HUDEP-2 (cell line): ENCODE data around the gene CCDC124.
"Not testable (repeated sequence)": the region's sequence is repeated elsewhere in the genome, so short reads cannot be mapped to it uniquely, and the experiment has no call there.

Experiments used
- DNase-seq, 76 experiments: peaks; one replicate each; lab custom pipeline; 2025; ENCODE audit not compliant: unreplicated experiment in 76 of 76; lab: John Stamatoyannopoulos, UW

CCDC124 gene, protein sequence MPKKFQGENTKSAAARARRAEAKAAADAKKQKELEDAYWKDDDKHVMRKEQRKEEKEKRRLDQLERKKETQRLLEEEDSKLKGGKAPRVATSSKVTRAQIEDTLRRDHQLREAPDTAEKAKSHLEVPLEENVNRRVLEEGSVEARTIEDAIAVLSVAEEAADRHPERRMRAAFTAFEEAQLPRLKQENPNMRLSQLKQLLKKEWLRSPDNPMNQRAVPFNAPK

DNA sequence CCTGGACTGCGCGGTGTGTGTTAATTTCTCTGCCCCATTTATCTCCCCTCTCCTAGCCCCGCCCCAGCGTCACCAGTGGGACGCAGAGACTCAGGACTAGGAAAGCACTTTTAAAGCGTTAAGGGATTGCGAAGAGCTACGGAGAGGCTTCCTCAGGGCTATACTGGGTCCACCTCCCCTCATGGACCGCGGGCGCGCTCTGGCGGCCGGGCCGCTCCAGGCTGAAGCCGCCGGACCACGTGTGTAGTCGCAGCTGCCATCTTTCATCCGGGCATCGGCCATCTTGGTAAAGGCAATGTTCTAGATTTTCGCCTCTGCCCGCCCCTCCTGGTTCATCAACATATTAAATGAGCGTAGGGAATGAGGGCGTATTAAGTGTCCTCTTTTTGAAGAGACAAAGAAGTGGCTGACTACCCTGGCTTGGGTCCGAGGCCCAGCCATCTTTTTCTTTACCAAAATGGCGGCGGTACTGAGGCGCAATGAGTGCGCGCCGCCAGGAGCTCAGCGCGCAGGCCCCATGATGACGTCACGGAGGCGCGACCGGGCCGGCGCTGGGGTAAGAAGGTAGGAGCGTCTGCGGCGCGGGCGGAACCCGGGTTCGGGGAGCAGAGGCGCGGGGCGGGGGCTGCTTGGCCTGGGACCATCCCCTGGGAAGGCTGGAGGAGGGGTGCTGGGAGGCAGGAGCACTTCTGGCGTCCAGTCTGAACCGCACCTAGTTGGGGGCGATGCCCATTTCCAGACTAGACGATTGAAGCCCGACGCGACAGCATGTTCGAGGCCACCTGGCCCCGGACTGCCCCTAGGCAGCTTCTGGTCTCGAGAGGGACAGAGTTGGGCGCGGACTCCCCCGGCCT lies at the start of gene CCDC124:
TSS of gene CCDC124 (plus strand) at position 531 of the 854 bp plus-strand sequence. CDS start 3,406 bp downstream, outside the sequence.
- peak in 75 of 76 experiments; percentile 52 to 99 (median 91) for DNase-seq

- no peak for DNase-seq
These were observed 49.0 kb upstream of the CCDC124 start for GRCh38 chr19:17883627-17884410.

- DNase-seq, result no peak
These were observed 46.3 kb upstream of the CCDC124 start for GRCh38 chr19:17886515-17886914.

DNA sequence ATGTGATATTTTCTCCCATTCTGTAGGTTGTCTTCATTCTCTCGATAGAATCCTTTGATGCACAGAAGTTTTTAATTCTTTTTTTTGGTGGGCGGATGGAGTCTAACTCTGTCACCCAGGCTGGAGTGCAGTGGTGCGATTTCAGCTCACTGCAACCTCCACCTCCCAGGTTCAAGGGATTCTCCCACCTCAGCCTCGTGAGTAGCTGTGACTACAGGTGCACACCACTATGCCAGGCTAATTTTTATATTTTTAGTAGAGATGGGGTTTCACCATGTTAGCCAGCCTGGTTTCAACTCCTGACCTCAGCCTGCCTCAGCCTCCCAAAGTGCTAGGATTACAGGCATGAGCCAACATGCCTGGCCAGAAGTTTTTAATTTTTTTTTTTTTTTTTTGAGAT lies 45.6 kb upstream of the CCDC124 start:
- not testable (repeated sequence) for DNase-seq

DNA sequence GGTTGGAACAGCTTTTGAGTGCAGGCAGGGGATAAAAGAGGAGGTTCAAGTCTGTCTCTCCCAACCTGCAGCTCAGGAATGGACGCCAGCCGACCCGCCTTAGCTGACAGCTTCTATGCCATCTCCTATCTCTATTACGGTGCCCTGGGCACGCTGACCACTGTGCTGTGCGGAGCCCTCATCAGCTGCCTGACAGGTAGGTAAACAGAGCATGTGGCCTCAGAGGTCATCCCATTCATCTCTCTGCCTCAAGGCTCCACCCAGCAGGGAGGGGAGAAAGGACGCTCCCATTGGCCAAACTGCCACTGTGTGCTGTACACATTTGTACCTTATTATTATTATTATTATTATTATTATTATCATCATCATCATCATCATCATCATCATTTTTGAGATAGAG lies 44.6 kb upstream of the CCDC124 start:
- DNase-seq, result no peak

GRCh38 chr19:17889609-17890214 lies 43.1 kb upstream of the CCDC124 start:
- DNase-seq, result peak in 23 of 76 experiments; percentile 7 to 38 (median 19)

- no peak for DNase-seq
These were observed 39.0 kb upstream of the CCDC124 start for GRCh38 chr19:17893766-17894165.

- no peak for DNase-seq
These were observed 30.1 kb upstream of the CCDC124 start for GRCh38 chr19:17902701-17903100.

GRCh38 chr19:17908244-17908643 lies 24.6 kb upstream of the CCDC124 start:
- no peak for DNase-seq

- no peak for DNase-seq
These were observed 23.6 kb upstream of the CCDC124 start for GRCh38 chr19:17909003-17909732.

- DNase-seq, result no peak
These were observed 21.9 kb upstream of the CCDC124 start for GRCh38 chr19:17910791-17911360.

DNA sequence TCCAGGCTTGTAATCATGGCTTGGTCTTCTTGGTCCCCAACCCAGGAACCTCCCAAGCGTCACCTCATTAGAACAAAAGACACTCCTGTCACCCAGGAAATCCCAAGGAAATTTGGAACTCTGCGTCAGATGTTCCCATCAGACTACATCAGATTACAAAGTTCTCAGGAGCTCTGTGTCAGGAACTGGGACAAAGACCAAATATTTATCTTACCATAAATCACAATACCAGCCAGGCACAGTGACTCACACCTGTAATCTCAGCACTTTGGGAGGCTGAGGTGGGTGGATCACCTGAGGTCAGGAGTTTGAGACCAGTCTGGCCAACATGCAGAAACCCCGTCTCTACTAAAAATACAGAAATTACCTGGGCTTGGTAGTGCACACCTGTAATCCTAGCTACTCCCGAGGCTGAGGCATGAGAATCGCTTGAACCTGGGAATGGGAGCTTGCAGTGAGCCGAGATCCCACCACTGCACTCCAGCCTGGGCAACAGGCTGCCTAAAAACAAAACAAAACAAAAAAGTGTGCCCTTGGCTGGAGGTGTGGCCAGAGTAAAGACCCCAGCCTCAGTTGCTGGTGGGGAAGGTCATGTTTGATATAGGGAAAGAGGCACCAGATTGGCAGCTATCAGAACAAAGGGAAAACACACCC lies 16.7 kb upstream of the CCDC124 start:
- no peak for DNase-seq

DNA sequence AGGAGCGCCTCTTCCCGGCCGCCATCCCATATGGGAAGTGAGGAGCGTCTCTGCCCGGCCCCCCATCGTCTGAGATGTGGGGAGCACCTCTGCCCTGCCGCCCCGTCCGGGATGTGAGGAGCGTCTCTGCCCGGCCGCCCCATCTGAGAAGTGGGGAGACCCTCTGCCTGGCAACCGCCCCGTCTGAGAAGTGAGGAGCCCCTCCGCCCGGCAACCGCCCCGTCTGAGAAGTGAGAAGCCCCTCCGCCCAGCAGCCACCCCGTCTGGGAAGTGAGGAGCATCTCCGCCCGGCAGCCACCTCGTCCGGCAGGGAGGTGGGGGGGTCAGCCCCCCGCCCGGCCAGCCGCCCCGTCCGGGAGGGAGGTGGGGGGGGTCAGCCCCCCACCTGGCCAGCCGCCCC lies 14.7 kb upstream of the CCDC124 start:
- not testable (repeated sequence) for DNase-seq

GRCh38 chr19:17919122-17919521 lies 13.7 kb upstream of the CCDC124 start:
- DNase-seq, result not testable (repeated sequence)

DNA sequence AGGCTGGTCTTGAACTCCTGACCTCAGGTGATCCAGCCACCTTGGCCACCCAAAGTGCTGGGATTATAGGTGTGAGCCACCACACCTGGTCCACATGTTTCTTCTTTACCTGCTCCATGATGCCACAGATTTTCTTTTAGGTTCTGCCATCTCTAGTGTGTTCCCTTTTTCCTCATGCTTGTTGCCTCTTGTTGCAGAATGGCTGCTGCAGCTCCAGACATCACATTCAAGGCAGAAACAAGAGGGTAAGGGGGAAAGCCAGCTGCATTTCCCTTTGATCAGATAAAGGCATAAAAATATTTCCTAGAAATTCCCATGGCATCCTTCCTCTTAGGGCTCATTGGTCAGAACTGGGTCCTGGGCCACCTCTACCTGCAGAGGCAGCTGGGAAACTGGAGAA lies 12.3 kb upstream of the CCDC124 start:
- no peak for DNase-seq

GRCh38 chr19:17922138-17922537 lies 10.7 kb upstream of the CCDC124 start:
- DNase-seq, result no peak

DNA sequence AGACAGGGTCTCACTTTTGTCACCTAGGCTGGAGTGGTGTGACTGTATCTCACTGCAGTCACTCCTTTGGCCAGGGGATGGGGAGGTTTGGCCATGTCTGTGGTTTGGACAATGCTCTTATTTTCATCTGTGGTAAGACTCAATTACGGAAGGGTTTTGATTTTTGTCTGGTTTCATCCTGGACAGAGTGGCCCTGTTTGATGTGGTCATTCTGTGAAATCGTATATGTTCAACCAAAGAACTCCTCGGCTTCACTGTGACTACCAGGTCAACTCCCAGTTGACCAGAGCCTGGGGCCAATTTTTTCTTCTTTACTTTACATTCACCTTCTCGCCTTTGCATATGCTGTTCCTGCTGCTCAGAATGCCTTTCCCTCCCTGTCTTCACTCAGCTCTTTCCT lies 6.8 kb upstream of the CCDC124 start:
- no peak for DNase-seq

GRCh38 chr19:17929056-17929455 lies 3.8 kb upstream of the CCDC124 start:
- no peak for DNase-seq

DNA sequence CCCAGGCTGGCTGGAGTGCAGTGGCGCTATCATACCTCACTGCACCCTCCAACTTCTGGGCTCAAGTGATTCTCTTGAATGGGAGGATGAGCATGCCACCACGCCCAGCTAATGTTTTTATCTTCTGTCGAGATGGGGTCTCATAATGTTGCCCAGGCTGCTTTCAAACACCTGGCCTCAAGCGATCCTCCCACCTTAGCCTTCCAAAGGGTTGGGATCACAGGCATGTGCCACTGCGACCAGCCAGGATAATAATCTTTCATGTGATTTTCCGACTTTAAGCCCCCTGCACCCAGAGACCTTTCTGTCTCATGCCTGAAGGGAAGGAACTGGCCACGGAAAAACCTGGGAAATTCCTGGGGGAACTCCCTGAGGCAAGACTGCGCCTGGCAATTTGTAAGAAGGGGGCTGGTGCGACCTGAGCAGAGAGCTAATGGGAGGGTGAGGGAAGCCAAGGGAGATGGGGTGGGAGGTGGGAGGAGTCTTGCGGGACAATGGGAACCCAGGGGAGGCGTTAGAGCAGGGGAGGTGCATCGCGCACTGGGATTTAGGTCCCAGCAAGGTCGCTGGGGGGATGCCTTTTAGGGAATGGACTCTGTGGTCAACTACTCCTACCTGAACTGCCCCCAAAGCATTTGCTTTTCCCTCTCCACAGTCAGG lies 1.2 kb upstream of the CCDC124 start:
- DNase-seq, result no peak
